SK-N-SH (cell line): Measurements from ENCODE around the gene MANSC1. TPM values are rescaled to one million over a fixed set of nuclear protein-coding genes. Genes with fewer than 3 reads are reported as not detected.

Experiments
- CTCF ChIA-PET: fragments of 300-600, 350-600 bp; formaldehyde crosslinking; extraction: SDS; loops from one replicate; lab custom pipeline; 2021; lab: Yijun Ruan, JAX
- POLR2A ChIA-PET: fragments of 350-600 bp; sonication (Branson Sonifier 250); formaldehyde crosslinking; extraction: SDS; loops from one replicate; lab custom pipeline; 2020; ENCODE audit warnings: antibody characterized with exemption, inconsistent platforms; lab: Yijun Ruan, JAX
- DNase-seq: peaks from one replicate; pipeline ENCODE4 v3.0.0; 2012
- H2AFZ ChIP-seq: fragments of 200-600 bp; sonication (generic); 2 replicates; pipeline ENCODE4 v1.8.1; 2016; ENCODE audit warnings: antibody characterized with exemption, mild to moderate bottlenecking, low read depth
- H3F3A ChIP-seq: fragments of 200-600 bp; sonication (generic); replicated peaks from 2 replicates; pipeline ENCODE3; 2016; ENCODE audit warnings: antibody characterized with exemption, mild to moderate bottlenecking; ENCODE audit not compliant: insufficient read depth
- H3K27ac ChIP-seq, 2 experiments: fragments of 200-500 bp in 1 of 2; fragments of 200-600 bp in 1 of 2; sonication (Bioruptor generic) in 1 of 2; sonication (generic), shearing (Covaris generic) in 1 of 2; 2 replicates each; pipeline versions ENCODE4 v1.5.1 to v1.6.1; 2014 to 2016; ENCODE audit warnings: low read depth in 2 of 2, inconsistent platforms in 1 of 2, low read length in 1 of 2, mild to moderate bottlenecking in 1 of 2, mixed read lengths in 1 of 2
- H3K27me3 ChIP-seq: fragments of 200-600 bp; sonication (generic), shearing (Covaris generic); 2 replicates; pipeline ENCODE4 v1.6.1; 2016; ENCODE audit warnings: mixed run types; ENCODE audit not compliant: insufficient read depth
- H3K36me3 ChIP-seq, 2 experiments: fragments of 200-500 bp in 1 of 2; fragments of 200-600 bp in 1 of 2; sonication (Bioruptor generic) in 1 of 2; sonication (generic) in 1 of 2; replicated peaks in 1 of 2; 2 replicates each; pipeline versions ENCODE3 to v1.5.1; 2014 to 2016; ENCODE audit warnings: low read length in 1 of 2, mild to moderate bottlenecking in 1 of 2; ENCODE audit not compliant: insufficient read depth in 2 of 2, control insufficient read depth in 1 of 2
- H3K4me1 ChIP-seq, 2 experiments: fragments of 200-500 bp in 1 of 2; fragments of 200-600 bp in 1 of 2; sonication (Bioruptor generic) in 1 of 2; sonication (generic), shearing (Covaris generic) in 1 of 2; 2 replicates each; pipeline versions ENCODE4 v1.5.1 to v1.6.1; 2014 to 2016; ENCODE audit warnings: low read depth in 1 of 2, low read length in 1 of 2, mixed run types in 1 of 2; ENCODE audit not compliant: insufficient read depth in 2 of 2, control insufficient read depth in 1 of 2
- H3K4me2 ChIP-seq: fragments of 200-600 bp; sonication (generic), shearing (Covaris generic); 2 replicates; pipeline ENCODE4 v1.6.1; 2017; ENCODE audit warnings: mixed run types
- H3K4me3 ChIP-seq, 2 experiments: fragments of 200-500 bp in 1 of 2; fragments of 200-600 bp in 1 of 2; sonication (Bioruptor generic) in 1 of 2; sonication (generic), shearing (Covaris generic) in 1 of 2; 2 replicates each; pipeline versions ENCODE4 v1.5.1 to v1.8.1; 2014 to 2016; ENCODE audit warnings: low read depth in 2 of 2, inconsistent platforms in 1 of 2, low read length in 1 of 2, mild to moderate bottlenecking in 1 of 2, mixed read lengths in 1 of 2, moderate library complexity in 1 of 2
- H3K79me2 ChIP-seq: fragments of 200-600 bp; sonication (generic); 2 replicates; pipeline ENCODE4 v1.8.1; 2017; ENCODE audit warnings: mild to moderate bottlenecking; ENCODE audit not compliant: insufficient read depth
- H3K9ac ChIP-seq: fragments of 200-600 bp; sonication (generic); 2 replicates; pipeline ENCODE4 v1.6.1; 2017; ENCODE audit warnings: mixed run types
- H3K9me2 ChIP-seq: fragments of 200-600 bp; sonication (generic); 2 replicates; pipeline ENCODE4 v1.6.1; 2017; ENCODE audit warnings: mixed run types
- H3K9me3 ChIP-seq: fragments of 200-600 bp; sonication (generic); 2 replicates; pipeline ENCODE4 v1.6.1; 2017; ENCODE audit warnings: mixed run types, mild to moderate bottlenecking, moderate library complexity
- H4K20me1 ChIP-seq: fragments of 200-600 bp; sonication (generic); 2 replicates; pipeline ENCODE4 v1.6.1; 2017; ENCODE audit warnings: mild to moderate bottlenecking, mixed run types; ENCODE audit not compliant: insufficient read depth
- CHD2 ChIP-seq: fragments of 150-350 bp; IDR thresholded peaks from 2 replicates; pipeline ENCODE4 v1.6.1; 2018; ENCODE audit warnings: low read length; ENCODE audit not compliant: partially characterized antibody
- ELF1 ChIP-seq: IDR thresholded peaks from 2 replicates; pipeline ENCODE4 v1.4.0; 2012
- EP300 ChIP-seq, 2 experiments: IDR thresholded peaks; 2 replicates each; pipeline versions ENCODE4 v1.4.0 to v1.6.1; 2012; ENCODE audit warnings: borderline replicate concordance in 1 of 2, low read depth in 1 of 2, low read length in 1 of 2
- EZH2phosphoT487 ChIP-seq: fragments of 200-600 bp; sonication (generic); IDR thresholded peaks from 2 replicates; pipeline ENCODE4 v1.6.1; 2017; ENCODE audit warnings: low read depth, mixed run types, mild to moderate bottlenecking, antibody characterized with exemption, moderate library complexity, borderline replicate concordance
- FOSL2 ChIP-seq: IDR thresholded peaks from 2 replicates; pipeline ENCODE4 v1.4.0; 2012; ENCODE audit warnings: low read depth, mild to moderate bottlenecking, moderate library complexity, borderline replicate concordance
- GABPA ChIP-seq: IDR thresholded peaks from 2 replicates; pipeline ENCODE4 v1.4.0; 2012; ENCODE audit warnings: low read depth, mild to moderate bottlenecking
- GATA2 ChIP-seq: sonication (generic); formaldehyde crosslinking; IDR thresholded peaks from 2 replicates; pipeline ENCODE4 v1.5.0; 2020; ENCODE audit warnings: mild to moderate bottlenecking, missing genetic modification reagents
- JUND ChIP-seq: IDR thresholded peaks from 2 replicates; pipeline ENCODE4 v1.4.0; 2012
- MEF2A ChIP-seq: IDR thresholded peaks from 2 replicates; pipeline ENCODE4 v1.4.0; 2012; ENCODE audit warnings: low read depth, borderline replicate concordance
- NFIC ChIP-seq: IDR thresholded peaks from 2 replicates; pipeline ENCODE4 v1.4.0; 2012; ENCODE audit warnings: borderline replicate concordance
- POLR2AphosphoS5 ChIP-seq: IDR thresholded peaks from 2 replicates; pipeline ENCODE4 v1.6.1; 2012; ENCODE audit warnings: low read depth, low read length
- RAD21 ChIP-seq: IDR thresholded peaks from 2 replicates; pipeline ENCODE4 v1.6.1; 2012; ENCODE audit warnings: mild to moderate bottlenecking, low read length
- SIN3A ChIP-seq: IDR thresholded peaks from 2 replicates; pipeline ENCODE4 v1.6.1; 2012; ENCODE audit warnings: low read depth, mild to moderate bottlenecking, low read length, moderate library complexity, borderline replicate concordance
- SMC3 ChIP-seq: IDR thresholded peaks from 2 replicates; pipeline ENCODE4 v1.6.1; 2012; ENCODE audit warnings: low read depth, low read length, improper control_type of control experiment
- TCF12 ChIP-seq: IDR thresholded peaks from 2 replicates; pipeline ENCODE4 v1.4.0; 2012
- TEAD4 ChIP-seq: IDR thresholded peaks from 2 replicates; pipeline ENCODE4 v1.4.0; 2012; ENCODE audit warnings: mild to moderate bottlenecking, borderline replicate concordance; ENCODE audit not compliant: insufficient read depth
- YY1 ChIP-seq: IDR thresholded peaks from 2 replicates; pipeline ENCODE4 v1.4.0; 2012; ENCODE audit warnings: low read depth, mild to moderate bottlenecking
- WGBS: methylation state at CpG from one replicate; pipeline ENCODE4 v1.1.6; 2017; ENCODE audit warnings: low lambda C conversion rate; 5-methylcytosine and 5-hydroxymethylcytosine counted together
- polyA plus RNA-seq, 3 experiments: library from polyadenylated mRNA; depleted of rRNA; stranded (reverse); fragments of >200 nt; gene quantifications; 2 replicates each; pipeline ENCODE4 v1.2.3, GENCODE V29; 2012
- TF ChIP-seq, protein P1 (sequence below): IDR thresholded peaks from 2 replicates; pipeline ENCODE4 v1.4.0; 2012; ENCODE audit warnings: low read depth, borderline replicate concordance
- TF ChIP-seq, protein P2 (sequence below): IDR thresholded peaks from 2 replicates; pipeline ENCODE4 v1.6.1; 2012; ENCODE audit warnings: mild to moderate bottlenecking, low read depth, low read length, moderate library complexity
- TF ChIP-seq, protein P3 (sequence below): fragments of 150-350 bp; IDR thresholded peaks from 2 replicates; pipeline ENCODE4 v1.6.1; 2016; ENCODE audit warnings: mild to moderate bottlenecking, low read depth, low read length
- TF ChIP-seq, protein P4 (sequence below): IDR thresholded peaks from 2 replicates; pipeline ENCODE4; 2012
- TF ChIP-seq, protein P5 (sequence below): IDR thresholded peaks from 2 replicates; pipeline ENCODE4 v1.4.0; 2012; ENCODE audit warnings: low read depth
- TF ChIP-seq, protein P6 (sequence below): fragments of 150-350 bp; IDR thresholded peaks from 2 replicates; pipeline ENCODE4 v1.6.1; 2017; ENCODE audit warnings: antibody characterized with exemption, low read length, low read depth, borderline replicate concordance

The MANSC1 gene
- polyA plus RNA-seq, 1 of the 3 experiments (the other 2 are of a cell fraction), result 2.9 TPM

DNA sequence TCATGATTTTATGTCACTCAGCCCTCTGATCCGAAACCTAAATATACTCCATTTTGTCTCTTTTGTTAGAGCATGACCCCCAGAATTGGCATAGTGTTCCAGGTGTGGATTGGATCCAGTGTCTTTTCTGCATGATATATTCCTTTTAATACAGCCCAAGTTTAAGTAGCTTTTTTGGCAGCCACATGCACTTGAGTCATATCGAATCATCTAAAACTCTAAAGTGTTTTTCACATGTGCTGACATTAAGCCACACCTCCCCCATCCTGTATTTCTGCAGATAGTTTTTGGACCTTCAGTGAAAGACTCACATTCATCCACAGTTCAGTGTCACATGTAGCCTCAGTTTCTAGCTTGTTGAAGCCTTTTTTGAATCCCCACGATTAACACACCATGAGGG, 37.5 kb upstream of the MANSC1 start:
- ChIA-PET POLR2A (no interaction called here), CTCF (interaction anchor here (0.9 to 1.5 kb wide), 5 partner anchors 11 to 350 kb away, joined by 3 to 8 read pairs (median 4); no protein-coding TSS in a partner anchor)
- no peak overlapping the region for H2AFZ ChIP-seq
- peak overlapping the region; percentile 22 for H3K4me2 ChIP-seq
- no peaks in the 10 kb centered on the region for H3K27me3 ChIP-seq
- H3K4me1 ChIP-seq, result peaks cover 9 to 10% of the 10 kb centered on the region in 2 experiments; a peak in 3 of 4 replicates
- H3K9me2 ChIP-seq, result no peaks in the 10 kb centered on the region
- H3K79me2 ChIP-seq, result no peaks in the 10 kb centered on the region
- H3F3A ChIP-seq, result peaks cover 9% of the 10 kb centered on the region
- DNase-seq, result no peak
- no peak overlapping the region for H3K4me3 ChIP-seq
- H3K27ac ChIP-seq, result peak overlapping the region in 1 of 2 experiments; percentile 12; a peak in 2 of 4 replicates
- H3K36me3 ChIP-seq, result peaks cover 0 to under 1% of the 10 kb centered on the region in 2 experiments
- H3K9me3 ChIP-seq, result no peaks in the 10 kb centered on the region
- no peaks in the 10 kb centered on the region for H4K20me1 ChIP-seq
- no peak overlapping the region for H3K9ac ChIP-seq
- TF ChIP-seq SMC3 (no peak), MEF2A (no peak), SIN3A (no peak), RAD21 (0 out of 2 replicates have a peak, but pooled peaks have one; percentile 2), GATA2 (CRISPR knock-in tag) (no peak), CHD2 (peak; percentile 14), JUND (peak; percentile 49), GABPA (no peak), TCF12 (peak; percentile 80), ELF1 (no peak), YY1 (no peak), POLR2AphosphoS5 (no peak), FOSL2 (peak; percentile 55; the same call in 1 of the 2 replicates), EZH2phosphoT487 (no peak), TEAD4 (no peak), NFIC (peak; percentile 93), EP300 (IDR thresholded peaks at IDR 0.05; ENCODE audit: borderline replicate concordance in 1 of 2, low read depth in 1 of 2, low read length in 1 of 2) (peak in 1 of 2 experiments; percentile 42; a peak in 1 of 4 replicates)
- TF ChIP-seq, protein P1, sequence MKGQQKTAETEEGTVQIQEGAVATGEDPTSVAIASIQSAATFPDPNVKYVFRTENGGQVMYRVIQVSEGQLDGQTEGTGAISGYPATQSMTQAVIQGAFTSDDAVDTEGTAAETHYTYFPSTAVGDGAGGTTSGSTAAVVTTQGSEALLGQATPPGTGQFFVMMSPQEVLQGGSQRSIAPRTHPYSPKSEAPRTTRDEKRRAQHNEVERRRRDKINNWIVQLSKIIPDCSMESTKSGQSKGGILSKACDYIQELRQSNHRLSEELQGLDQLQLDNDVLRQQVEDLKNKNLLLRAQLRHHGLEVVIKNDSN, result 0 out of 2 replicates have a peak, but pooled peaks have one; percentile 17
- TF ChIP-seq, protein P2, sequence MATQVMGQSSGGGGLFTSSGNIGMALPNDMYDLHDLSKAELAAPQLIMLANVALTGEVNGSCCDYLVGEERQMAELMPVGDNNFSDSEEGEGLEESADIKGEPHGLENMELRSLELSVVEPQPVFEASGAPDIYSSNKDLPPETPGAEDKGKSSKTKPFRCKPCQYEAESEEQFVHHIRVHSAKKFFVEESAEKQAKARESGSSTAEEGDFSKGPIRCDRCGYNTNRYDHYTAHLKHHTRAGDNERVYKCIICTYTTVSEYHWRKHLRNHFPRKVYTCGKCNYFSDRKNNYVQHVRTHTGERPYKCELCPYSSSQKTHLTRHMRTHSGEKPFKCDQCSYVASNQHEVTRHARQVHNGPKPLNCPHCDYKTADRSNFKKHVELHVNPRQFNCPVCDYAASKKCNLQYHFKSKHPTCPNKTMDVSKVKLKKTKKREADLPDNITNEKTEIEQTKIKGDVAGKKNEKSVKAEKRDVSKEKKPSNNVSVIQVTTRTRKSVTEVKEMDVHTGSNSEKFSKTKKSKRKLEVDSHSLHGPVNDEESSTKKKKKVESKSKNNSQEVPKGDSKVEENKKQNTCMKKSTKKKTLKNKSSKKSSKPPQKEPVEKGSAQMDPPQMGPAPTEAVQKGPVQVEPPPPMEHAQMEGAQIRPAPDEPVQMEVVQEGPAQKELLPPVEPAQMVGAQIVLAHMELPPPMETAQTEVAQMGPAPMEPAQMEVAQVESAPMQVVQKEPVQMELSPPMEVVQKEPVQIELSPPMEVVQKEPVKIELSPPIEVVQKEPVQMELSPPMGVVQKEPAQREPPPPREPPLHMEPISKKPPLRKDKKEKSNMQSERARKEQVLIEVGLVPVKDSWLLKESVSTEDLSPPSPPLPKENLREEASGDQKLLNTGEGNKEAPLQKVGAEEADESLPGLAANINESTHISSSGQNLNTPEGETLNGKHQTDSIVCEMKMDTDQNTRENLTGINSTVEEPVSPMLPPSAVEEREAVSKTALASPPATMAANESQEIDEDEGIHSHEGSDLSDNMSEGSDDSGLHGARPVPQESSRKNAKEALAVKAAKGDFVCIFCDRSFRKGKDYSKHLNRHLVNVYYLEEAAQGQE, result no peak
- TF ChIP-seq, protein P3, sequence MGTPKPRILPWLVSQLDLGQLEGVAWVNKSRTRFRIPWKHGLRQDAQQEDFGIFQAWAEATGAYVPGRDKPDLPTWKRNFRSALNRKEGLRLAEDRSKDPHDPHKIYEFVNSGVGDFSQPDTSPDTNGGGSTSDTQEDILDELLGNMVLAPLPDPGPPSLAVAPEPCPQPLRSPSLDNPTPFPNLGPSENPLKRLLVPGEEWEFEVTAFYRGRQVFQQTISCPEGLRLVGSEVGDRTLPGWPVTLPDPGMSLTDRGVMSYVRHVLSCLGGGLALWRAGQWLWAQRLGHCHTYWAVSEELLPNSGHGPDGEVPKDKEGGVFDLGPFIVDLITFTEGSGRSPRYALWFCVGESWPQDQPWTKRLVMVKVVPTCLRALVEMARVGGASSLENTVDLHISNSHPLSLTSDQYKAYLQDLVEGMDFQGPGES, result no peak
- TF ChIP-seq, protein P4, sequence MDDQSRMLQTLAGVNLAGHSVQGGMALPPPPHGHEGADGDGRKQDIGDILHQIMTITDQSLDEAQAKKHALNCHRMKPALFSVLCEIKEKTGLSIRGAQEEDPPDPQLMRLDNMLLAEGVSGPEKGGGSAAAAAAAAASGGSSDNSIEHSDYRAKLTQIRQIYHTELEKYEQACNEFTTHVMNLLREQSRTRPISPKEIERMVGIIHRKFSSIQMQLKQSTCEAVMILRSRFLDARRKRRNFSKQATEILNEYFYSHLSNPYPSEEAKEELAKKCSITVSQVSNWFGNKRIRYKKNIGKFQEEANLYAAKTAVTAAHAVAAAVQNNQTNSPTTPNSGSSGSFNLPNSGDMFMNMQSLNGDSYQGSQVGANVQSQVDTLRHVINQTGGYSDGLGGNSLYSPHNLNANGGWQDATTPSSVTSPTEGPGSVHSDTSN, result peak; percentile 87
- TF ChIP-seq, protein P5, sequence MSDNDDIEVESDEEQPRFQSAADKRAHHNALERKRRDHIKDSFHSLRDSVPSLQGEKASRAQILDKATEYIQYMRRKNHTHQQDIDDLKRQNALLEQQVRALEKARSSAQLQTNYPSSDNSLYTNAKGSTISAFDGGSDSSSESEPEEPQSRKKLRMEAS, result peak; percentile 81; the same call in 1 of the 2 replicates
- TF ChIP-seq, protein P6, sequence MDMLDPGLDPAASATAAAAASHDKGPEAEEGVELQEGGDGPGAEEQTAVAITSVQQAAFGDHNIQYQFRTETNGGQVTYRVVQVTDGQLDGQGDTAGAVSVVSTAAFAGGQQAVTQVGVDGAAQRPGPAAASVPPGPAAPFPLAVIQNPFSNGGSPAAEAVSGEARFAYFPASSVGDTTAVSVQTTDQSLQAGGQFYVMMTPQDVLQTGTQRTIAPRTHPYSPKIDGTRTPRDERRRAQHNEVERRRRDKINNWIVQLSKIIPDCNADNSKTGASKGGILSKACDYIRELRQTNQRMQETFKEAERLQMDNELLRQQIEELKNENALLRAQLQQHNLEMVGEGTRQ, result no peak
- WGBS, result 43% methylated on average over 3 of the region's 3 CpGs
